DOHH2 (cell line): ENCODE results near the gene FOSB.

Source experiments
- CTCF ChIP-seq: fragments of 200-600 bp; sonication (generic); IDR thresholded peaks from one replicate; pipeline ENCODE4 v1.5.1; 2014; ENCODE audit warnings: antibody characterized with exemption, mild to moderate bottlenecking, low read depth, low read length; ENCODE audit not compliant: poor library complexity, severe bottlenecking
- EZH2phosphoT487 ChIP-seq: fragments of 200-600 bp; sonication (generic); IDR thresholded peaks from 2 replicates; pipeline ENCODE4 v1.6.1; 2017; ENCODE audit warnings: borderline replicate concordance, mild to moderate bottlenecking, antibody characterized with exemption, low read length, moderate library complexity, mixed read lengths

GRCh38 chr19:45506246-45506988 is 38.6 kb downstream of the FOSB start:
- TF ChIP-seq CTCF (peak; percentile 82), EZH2phosphoT487 (no peak)
